A673 (cell line): ENCODE data around the gene VGLL3. TPM values are rescaled to one million over a fixed set of nuclear protein-coding genes. Genes with fewer than 3 reads are reported as not detected.

Source experiments
- BruUV-seq: library from RNA; stranded (reverse); fragments of 400-500 nt; replicated peaks from 2 replicates; lab custom pipeline; 2021; lab: Mats Ljungman, UMichigan
- CTCF ChIA-PET: fragments of 300-600 bp; sonication (Branson Sonifier 250); formaldehyde crosslinking; loops from one replicate; lab custom pipeline; 2022; ENCODE audit warnings: antibody characterized with exemption; lab: Charles Lee
- POLR2A ChIA-PET: fragments of 300-600 bp; sonication (Branson Sonifier 250); formaldehyde crosslinking; loops from one replicate; lab custom pipeline; 2022; ENCODE audit warnings: antibody characterized with exemption; ENCODE audit not compliant: low non-redundant PET; lab: Charles Lee
- DNase-seq: peaks from one replicate; pipeline ENCODE4 v3.0.0-alpha.2; 2015; ENCODE audit warnings: low spot score
- H3K27ac ChIP-seq: fragments of 200-600 bp; sonication (generic); 2 replicates; pipeline ENCODE4 v1.5.1; 2016; ENCODE audit warnings: mixed run types, low read depth, mild to moderate bottlenecking, mixed read lengths, antibody characterized with exemption, low read length; ENCODE audit not compliant: poor library complexity, severe bottlenecking
- H3K27me3 ChIP-seq: fragments of 200-600 bp; sonication (generic); replicated peaks from 2 replicates; pipeline ENCODE4 v1.6.1; 2017; ENCODE audit warnings: mixed run types, low read depth, mild to moderate bottlenecking, mixed read lengths, antibody characterized with exemption, low read length; ENCODE audit not compliant: insufficient read depth, poor library complexity
- H3K36me3 ChIP-seq: fragments of 200-600 bp; sonication (generic); 2 replicates; pipeline ENCODE4 v1.6.1; 2016; ENCODE audit warnings: mixed run types, mild to moderate bottlenecking, mixed read lengths, antibody characterized with exemption, low read length; ENCODE audit not compliant: insufficient read depth, poor library complexity, severe bottlenecking
- H3K4me1 ChIP-seq: fragments of 200-600 bp; sonication (generic); 2 replicates; pipeline ENCODE4 v1.6.1; 2017; ENCODE audit warnings: mixed run types, mild to moderate bottlenecking, mixed read lengths, antibody characterized with exemption, low read length; ENCODE audit not compliant: insufficient read depth, poor library complexity, severe bottlenecking
- H3K4me3 ChIP-seq: fragments of 200-600 bp; sonication (generic); 2 replicates; pipeline ENCODE4 v1.5.1; 2016; ENCODE audit warnings: low read depth, mixed run types, mild to moderate bottlenecking, mixed read lengths, low read length; ENCODE audit not compliant: poor library complexity, severe bottlenecking
- H3K9me3 ChIP-seq: fragments of 200-600 bp; sonication (generic); 2 replicates; pipeline ENCODE4 v1.6.1; 2016; ENCODE audit warnings: mixed run types, low read depth, mild to moderate bottlenecking, mixed read lengths, antibody characterized with exemption, low read length; ENCODE audit not compliant: poor library complexity, severe bottlenecking
- EZH2 ChIP-seq: fragments of 200-600 bp; sonication (generic); IDR thresholded peaks from 2 replicates; pipeline ENCODE4 v1.6.1; 2017; ENCODE audit warnings: borderline replicate concordance, low read depth, mild to moderate bottlenecking, mixed read lengths, antibody characterized with exemption, low read length; ENCODE audit not compliant: poor library complexity, severe bottlenecking
- intact Hi-C: fragments of 100-400 bp; cut with micrococcal nuclease; formaldehyde crosslinking; loops from one replicate; pipeline ENCODE4 v1.10.0; 2022; ENCODE audit not compliant: unreplicated experiment
- total RNA-seq: library from RNA; stranded (reverse); gene quantifications from 2 replicates; pipeline ENCODE4 v1.2.3, GENCODE V29; 2021
- TF ChIP-seq, protein P1 (sequence below): fragments of 300-800, 200-600 bp; sonication (generic); conservative IDR thresholded peaks from 2 replicates; pipeline ENCODE4 v1.5.1; 2017; ENCODE audit warnings: low read depth, mild to moderate bottlenecking, antibody characterized with exemption, low read length, moderate library complexity, mixed read lengths

The VGLL3 gene
- total RNA-seq, 1 experiment from 2014 or later, result 26.8 TPM

- peaks cover 21% of the 10 kb centered on the region for H3K4me1 ChIP-seq
Observed at GRCh38 chr3:86949850-86950249, 41.1 kb downstream of the VGLL3 start.

DNA sequence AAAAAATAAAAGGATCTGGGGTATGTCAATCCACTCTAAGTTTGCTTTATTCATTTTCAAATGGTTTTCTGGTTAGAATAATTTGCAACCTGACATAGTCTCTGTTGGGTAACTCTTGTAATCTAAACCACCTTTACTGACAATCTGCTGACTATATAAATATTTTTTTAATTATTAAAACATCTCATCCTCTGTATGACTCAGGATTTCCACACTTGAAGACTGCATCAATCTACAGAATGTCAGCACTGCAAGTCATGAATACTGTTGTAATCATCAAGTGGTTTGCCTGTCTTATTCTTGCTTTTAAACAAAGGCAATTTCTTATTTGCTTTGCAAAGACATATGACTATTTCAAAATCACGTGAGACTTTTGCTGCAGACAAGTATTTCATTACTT lies 42.1 kb downstream of the VGLL3 start:
- TF ChIP-seq EZH2, result no peak
- TF ChIP-seq, protein P1, sequence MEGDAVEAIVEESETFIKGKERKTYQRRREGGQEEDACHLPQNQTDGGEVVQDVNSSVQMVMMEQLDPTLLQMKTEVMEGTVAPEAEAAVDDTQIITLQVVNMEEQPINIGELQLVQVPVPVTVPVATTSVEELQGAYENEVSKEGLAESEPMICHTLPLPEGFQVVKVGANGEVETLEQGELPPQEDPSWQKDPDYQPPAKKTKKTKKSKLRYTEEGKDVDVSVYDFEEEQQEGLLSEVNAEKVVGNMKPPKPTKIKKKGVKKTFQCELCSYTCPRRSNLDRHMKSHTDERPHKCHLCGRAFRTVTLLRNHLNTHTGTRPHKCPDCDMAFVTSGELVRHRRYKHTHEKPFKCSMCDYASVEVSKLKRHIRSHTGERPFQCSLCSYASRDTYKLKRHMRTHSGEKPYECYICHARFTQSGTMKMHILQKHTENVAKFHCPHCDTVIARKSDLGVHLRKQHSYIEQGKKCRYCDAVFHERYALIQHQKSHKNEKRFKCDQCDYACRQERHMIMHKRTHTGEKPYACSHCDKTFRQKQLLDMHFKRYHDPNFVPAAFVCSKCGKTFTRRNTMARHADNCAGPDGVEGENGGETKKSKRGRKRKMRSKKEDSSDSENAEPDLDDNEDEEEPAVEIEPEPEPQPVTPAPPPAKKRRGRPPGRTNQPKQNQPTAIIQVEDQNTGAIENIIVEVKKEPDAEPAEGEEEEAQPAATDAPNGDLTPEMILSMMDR, result no peak
- ChIA-PET CTCF (no interaction called here), POLR2A (no interaction called here)

More at GRCh38 chr3:86949850-86950249, 41.1 kb downstream of the VGLL3 start:
- Histone ChIP-seq H3K36me3 (no peaks in the 10 kb centered on the region), H3K4me3 (no peak overlapping the region), H3K27me3 (no peaks in the 10 kb centered on the region), H3K27ac (no peak overlapping the region), H3K9me3 (no peaks in the 10 kb centered on the region)
- POLR2A ChIA-PET, result no interaction called here
- intact Hi-C loops, result no loop called here
- no peak for TF ChIP-seq EZH2
- TF ChIP-seq, protein P1, result no peak
- no peak for DNase-seq
- no TSS peak for BruUV-seq
- CTCF ChIA-PET, result no interaction called here

DNA sequence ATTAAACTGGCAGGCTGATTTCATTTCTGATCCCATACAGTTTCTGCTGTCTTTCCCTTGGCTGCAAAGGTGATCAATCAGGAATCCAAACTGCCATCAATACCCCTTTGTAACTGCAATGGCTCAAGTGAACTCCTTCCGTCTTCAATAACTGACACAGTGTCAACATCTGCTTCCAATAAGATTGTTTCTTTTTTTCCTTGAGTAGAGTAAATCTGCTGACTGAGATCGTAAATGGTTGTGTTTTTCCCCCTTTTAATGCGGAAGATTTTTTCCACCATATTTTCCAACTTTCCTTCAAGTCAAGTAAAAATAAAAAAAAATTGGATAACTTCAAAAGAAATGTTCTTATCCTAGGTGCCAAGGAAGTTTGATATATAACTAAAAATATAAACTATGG lies 48.7 kb downstream of the VGLL3 start:
- CTCF ChIA-PET, result no interaction called here
- no peaks in the 10 kb centered on the region for H3K27me3 ChIP-seq
- POLR2A ChIA-PET, result no interaction called here
- H3K9me3 ChIP-seq, result no peaks in the 10 kb centered on the region
- intact Hi-C loops, result no loop called here
- no peaks in the 10 kb centered on the region for H3K4me1 ChIP-seq
- H3K36me3 ChIP-seq, result no peaks in the 10 kb centered on the region
- H3K4me3 ChIP-seq, result no peak overlapping the region
- H3K27ac ChIP-seq, result no peak overlapping the region
- TF ChIP-seq EZH2, result no peak
- TF ChIP-seq, protein P1, result no peak
- no peak for DNase-seq
- no TSS peak for BruUV-seq

More for the DNA sequence above, 42.1 kb downstream of the VGLL3 start:
- BruUV-seq, result no TSS peak
- H3K4me1 ChIP-seq, result peaks cover 11% of the 10 kb centered on the region
- DNase-seq, result no peak
- no peaks in the 10 kb centered on the region for H3K9me3 ChIP-seq
- no peak overlapping the region for H3K27ac ChIP-seq
- no peaks in the 10 kb centered on the region for H3K27me3 ChIP-seq
- intact Hi-C loops, result no loop called here
- H3K4me3 ChIP-seq, result no peak overlapping the region
- no peaks in the 10 kb centered on the region for H3K36me3 ChIP-seq
